Mucosa of rectum (tissue), 2 donors: ENCODE measurements around the gene RSRP1.
A peak's percentile ranks its signal among the peaks of the same experiment; 100 is the strongest.
"Not testable (repeated sequence)": the region's sequence is repeated elsewhere in the genome, so short reads cannot be mapped to it uniquely, and the experiment has no call there.

Source experiments
- H3K27ac ChIP-seq, 2 donors: one replicate each; pipeline ENCODE4 v1.7.0; 2013; ENCODE audit warnings: inconsistent platforms in 2 of 2, low read depth in 2 of 2, low read length in 2 of 2
- H3K27me3 ChIP-seq, 2 donors: one replicate each; pipeline ENCODE4 v1.7.0; 2013; ENCODE audit warnings: low read length in 2 of 2; ENCODE audit not compliant: control insufficient read depth in 2 of 2, insufficient read depth in 2 of 2
- H3K36me3 ChIP-seq, 2 donors: one replicate each; pipeline ENCODE4 v1.7.0; 2013; ENCODE audit warnings: low read length in 2 of 2; ENCODE audit not compliant: control insufficient read depth in 2 of 2, insufficient read depth in 2 of 2
- H3K4me1 ChIP-seq, 2 donors: one replicate each; pipeline ENCODE4 v1.7.0; 2013; ENCODE audit warnings: low read length in 2 of 2, mild to moderate bottlenecking in 1 of 2; ENCODE audit not compliant: control insufficient read depth in 2 of 2, insufficient read depth in 2 of 2
- H3K4me3 ChIP-seq, 2 donors: one replicate each; pipeline ENCODE4 v1.7.0; 2013; ENCODE audit warnings: low read length in 2 of 2
- H3K9ac ChIP-seq, 2 donors: one replicate each; pipeline ENCODE4 v1.7.0; 2013; ENCODE audit warnings: low read length in 2 of 2, low read depth in 1 of 2, mild to moderate bottlenecking in 1 of 2
- H3K9me3 ChIP-seq, 2 donors: one replicate each; pipeline ENCODE4 v1.7.0; 2013; ENCODE audit warnings: low read length in 2 of 2; ENCODE audit not compliant: control insufficient read depth in 2 of 2
- donor health status: healthy.
- donor health status: Normal muscosa, but diverticular disease.

Gene RSRP1

DNA sequence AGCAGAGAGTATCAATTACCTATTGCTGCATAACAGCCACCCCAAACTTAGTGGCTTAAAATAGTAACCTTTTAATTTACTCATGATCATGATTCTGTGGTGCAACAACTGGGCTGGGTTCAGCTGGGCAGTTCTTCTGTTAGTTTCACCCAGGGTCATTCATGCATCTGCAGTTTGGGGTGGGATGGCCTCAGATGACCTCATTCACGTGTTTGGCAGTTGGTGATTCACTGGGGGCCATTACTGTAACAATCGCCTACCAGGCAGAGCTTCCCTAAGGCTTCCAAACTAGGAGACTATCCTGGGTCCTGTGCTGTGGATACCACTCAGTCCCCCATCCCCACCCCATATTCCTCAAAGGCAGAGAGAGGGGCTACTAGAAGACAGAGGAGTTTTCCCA lies 31.1 kb upstream of the RSRP1 start:
- not testable (repeated sequence) for H3K4me1 ChIP-seq, H3K27me3 ChIP-seq, H3K9ac ChIP-seq, H3K9me3 ChIP-seq, H3K27ac ChIP-seq, H3K4me3 ChIP-seq, H3K36me3 ChIP-seq

DNA sequence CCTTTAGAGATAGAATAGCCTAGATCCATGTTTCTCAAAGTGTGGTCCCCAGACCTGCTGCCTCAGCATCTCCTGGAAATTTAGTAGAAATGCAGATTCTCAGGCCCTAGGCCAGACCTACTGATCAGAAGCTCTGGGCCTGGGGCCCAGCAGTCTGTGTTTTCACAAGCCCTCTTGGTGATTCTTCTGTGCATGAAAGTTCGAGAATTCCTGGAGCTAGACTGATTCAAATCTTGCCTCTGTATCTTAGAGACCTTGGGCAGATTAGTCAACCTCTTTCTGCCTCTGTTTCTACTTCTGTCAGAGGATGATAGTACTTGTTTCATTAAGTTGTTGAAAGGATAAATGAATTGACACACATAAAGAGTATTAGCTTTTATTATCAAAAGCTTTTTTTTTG lies 30.0 kb upstream of the RSRP1 start:
- H3K4me3 ChIP-seq, H3K9ac ChIP-seq: not testable (repeated sequence)

DNA sequence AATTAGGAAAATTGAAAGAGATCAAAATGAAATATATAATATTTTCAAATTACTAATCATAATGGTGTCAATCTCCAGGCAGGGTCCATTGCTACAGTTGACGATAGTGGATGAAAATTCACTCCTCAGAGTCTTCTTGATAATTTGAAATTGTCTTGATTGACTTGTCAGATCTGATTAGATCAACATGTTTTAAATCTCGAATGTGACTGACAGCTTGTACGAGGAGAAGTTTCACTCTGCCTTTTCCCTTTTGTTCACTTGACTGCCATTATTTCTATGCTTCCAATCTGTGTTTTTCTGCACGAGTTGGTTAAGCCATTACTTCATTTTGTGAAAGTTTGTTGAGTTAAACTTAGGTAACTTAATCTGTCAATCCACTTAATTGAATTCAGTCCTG lies 28.4 kb upstream of the RSRP1 start:
- H3K4me1 ChIP-seq, H3K4me3 ChIP-seq, H3K9me3 ChIP-seq, H3K27me3 ChIP-seq, H3K36me3 ChIP-seq, H3K27ac ChIP-seq, H3K9ac ChIP-seq: not testable (repeated sequence)

More for the DNA sequence above, 30.0 kb upstream of the RSRP1 start:
- H3K4me1 ChIP-seq, H3K27me3 ChIP-seq, H3K36me3 ChIP-seq, H3K27ac ChIP-seq, H3K9me3 ChIP-seq: not testable (repeated sequence)

DNA sequence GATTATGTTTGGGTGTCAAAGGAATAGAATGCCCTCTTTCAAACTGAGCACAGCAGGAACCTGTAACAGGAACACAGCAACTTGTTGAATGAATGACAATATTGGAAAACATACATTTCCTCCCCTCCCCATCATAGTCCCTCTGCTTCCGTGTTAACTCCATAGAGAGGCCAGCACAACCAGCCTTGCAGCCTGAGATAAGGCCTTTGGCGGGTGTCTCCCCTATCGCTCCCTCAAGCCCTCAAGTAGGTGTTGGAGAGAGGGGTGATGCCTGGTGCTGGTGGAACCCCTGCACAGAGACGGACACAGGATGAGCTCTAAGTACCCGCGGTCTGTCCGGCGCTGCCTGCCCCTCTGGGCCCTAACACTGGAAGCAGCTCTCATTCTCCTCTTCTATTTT lies 25.0 kb upstream of the RSRP1 start, which contains the start of gene RHD:
Gene RHD (plus strand): TSS at position 272 of the 400 bp plus-strand sequence. CDS start 39 bp downstream, at position 311.
- H3K4me3 ChIP-seq, H3K27me3 ChIP-seq, H3K9ac ChIP-seq, H3K4me1 ChIP-seq, H3K27ac ChIP-seq, H3K9me3 ChIP-seq, H3K36me3 ChIP-seq: not testable (repeated sequence)

DNA sequence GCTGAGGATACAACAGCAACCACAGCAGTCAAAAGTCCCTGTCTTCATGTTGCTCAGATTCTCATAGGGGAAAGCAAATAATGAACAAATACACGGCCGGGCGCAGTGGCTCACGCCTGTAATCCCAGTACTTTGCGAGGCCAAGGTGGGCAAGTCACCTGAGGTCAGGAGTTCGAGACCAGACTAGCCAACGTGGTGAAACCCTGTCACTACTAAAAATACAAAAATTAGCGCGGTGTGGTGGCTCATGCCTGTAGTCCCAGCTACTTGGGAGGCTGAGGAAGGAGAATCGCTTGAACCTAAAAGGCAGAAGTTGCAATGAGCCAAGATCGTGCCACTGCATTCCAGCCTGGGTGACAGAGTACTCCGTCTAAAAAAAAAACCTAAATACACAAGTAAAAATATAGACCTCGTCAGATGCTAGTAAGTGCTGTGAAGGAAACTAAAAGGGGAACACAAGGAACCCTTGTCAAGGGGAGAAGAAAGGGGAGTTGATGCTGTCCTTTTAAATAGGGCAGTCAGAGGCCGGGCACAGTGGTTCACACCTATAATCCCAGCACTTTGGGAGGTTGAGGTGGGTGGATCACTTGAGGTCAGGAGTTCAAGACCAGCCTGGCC lies 21.0 kb upstream of the RSRP1 start:
- H3K9me3 ChIP-seq, H3K36me3 ChIP-seq, H3K9ac ChIP-seq, H3K27me3 ChIP-seq, H3K4me1 ChIP-seq: not testable (repeated sequence)
- Histone ChIP-seq H3K27ac (peak overlapping the region in 1 of 2 donors; percentile 65), H3K4me3 (peak overlapping the region in 1 of 2 donors; percentile 57)

DNA sequence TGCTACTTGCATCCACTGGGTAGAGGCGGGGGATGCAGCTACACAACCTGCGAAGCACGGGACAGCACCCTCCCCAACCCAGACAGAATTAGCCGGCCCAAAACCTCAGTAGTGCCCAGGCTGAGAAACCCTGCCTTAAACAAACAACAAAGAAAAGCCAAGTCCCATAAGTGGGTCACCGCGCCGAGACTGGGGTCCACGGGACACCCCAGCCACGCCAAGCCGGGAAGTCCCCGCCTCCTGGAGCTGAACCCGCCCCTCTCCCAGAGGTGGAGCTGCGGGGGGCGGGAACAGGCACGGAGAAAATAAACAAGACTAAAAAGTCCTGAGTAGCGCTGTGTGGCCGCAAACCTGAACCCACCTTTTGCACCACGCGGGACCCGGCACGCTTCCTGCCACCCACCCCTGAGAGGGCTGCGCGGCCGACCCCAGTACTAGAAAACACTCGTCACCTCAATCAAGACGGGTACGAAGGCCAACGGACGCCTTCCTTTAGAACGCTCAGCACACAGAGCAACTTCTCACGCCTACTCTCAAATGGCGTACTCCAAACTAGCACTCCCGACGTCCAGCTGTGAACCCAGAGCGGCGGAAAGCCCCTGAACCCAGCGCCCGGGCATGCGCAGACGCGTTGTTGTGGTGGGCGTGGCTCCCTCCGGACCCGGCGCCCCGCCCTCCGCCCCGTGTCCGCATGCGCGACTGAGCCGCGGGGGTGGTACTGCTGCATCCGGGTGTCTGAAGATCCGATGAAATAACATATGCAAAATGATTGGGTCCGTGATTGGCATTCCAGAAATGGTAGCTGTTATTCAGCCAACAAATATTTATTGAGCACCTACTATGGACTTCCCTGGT lies 20.3 kb upstream of the RSRP1 start:
- peak overlapping the region in 1 of 2 donors; percentile 65 for H3K27ac ChIP-seq
- not testable (repeated sequence) for H3K9me3 ChIP-seq, H3K9ac ChIP-seq, H3K4me1 ChIP-seq, H3K27me3 ChIP-seq, H3K36me3 ChIP-seq
- peak overlapping the region in 1 of 2 donors; percentile 67 for H3K4me3 ChIP-seq

DNA sequence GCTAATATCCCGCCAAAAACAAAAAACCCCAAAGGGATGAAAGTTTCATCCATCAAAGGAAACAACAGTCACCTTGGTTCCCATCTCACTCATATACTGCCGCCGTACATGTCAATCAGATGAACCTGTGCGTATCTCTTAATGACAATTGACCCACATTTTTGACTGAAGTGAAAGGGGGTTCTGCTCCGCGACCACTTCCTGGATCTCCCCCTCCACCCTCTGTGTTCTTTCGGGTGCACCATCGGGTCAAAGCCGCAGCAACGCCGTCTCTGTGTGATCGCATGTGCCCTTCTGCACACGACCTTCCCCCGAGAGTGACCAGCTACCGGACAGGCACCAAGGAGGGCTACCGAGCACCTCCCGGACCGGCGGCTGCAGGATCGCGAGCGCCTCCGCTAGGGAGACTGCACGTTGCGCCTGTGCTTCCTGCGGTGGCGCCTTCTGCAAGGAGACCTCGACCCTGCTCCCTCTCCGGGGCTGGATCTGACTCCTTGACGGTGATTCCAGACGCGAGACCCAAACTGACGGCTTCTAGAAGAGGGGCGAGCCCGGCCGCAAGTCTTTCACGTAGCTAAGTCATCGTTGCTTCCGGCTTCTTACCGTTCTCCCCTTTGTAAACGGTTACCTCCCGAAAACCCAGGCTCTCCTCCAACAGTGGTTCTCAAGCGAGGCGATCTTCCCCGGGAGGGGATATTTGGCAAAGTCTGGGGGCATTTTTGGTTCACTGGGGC lies 19.5 kb upstream of the RSRP1 start:
- H3K9ac ChIP-seq = not testable (repeated sequence)

DNA sequence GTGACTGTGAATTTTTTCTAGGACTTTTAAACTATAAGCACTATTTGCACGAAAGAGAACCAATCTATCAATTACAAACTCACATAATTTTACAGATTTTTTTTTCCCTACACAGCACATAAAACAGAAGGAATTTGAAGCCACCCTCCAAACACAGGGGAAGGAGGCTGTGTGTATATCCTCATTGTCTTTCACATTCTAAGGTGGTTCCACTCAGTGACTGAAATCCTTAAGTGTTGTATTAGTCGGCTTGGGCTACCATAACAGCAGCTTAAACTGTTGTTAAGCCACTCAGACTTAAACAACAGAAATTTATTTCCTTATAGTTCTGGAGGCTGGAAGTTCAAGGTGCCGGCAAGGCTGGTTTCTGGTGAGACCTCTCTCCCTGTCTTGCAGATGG lies 13.1 kb upstream of the RSRP1 start:
- not testable (repeated sequence) for H3K27ac ChIP-seq, H3K9ac ChIP-seq, H3K36me3 ChIP-seq, H3K4me3 ChIP-seq, H3K4me1 ChIP-seq, H3K9me3 ChIP-seq, H3K27me3 ChIP-seq

More for the DNA sequence above, 19.5 kb upstream of the RSRP1 start:
- not testable (repeated sequence) for H3K36me3 ChIP-seq, H3K9me3 ChIP-seq, H3K4me1 ChIP-seq, H3K27ac ChIP-seq, H3K27me3 ChIP-seq
- H3K4me3 ChIP-seq = peak overlapping the region in 1 of 2 donors; percentile 64

DNA sequence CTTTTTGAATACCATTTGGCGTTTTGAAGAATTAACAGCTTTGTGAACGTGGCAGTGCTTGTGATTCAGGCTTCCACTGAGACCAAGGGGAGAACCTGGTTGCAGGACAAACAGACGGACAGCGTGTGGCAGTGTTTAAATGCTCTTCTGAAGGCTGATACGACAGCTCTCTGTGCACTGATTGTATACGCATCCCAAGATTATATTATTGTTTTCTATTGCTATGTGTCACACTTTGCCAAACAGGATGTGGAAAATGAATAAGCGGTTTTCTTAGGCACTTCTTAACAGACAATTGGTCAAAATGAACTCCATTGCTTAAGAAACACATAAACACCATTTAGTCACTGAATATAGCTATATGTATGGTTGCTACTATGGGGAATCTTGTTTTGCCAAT lies 12.6 kb upstream of the RSRP1 start:
- H3K36me3 ChIP-seq, H3K27me3 ChIP-seq, H3K27ac ChIP-seq, H3K4me3 ChIP-seq, H3K9me3 ChIP-seq, H3K9ac ChIP-seq, H3K4me1 ChIP-seq: not testable (repeated sequence)

DNA sequence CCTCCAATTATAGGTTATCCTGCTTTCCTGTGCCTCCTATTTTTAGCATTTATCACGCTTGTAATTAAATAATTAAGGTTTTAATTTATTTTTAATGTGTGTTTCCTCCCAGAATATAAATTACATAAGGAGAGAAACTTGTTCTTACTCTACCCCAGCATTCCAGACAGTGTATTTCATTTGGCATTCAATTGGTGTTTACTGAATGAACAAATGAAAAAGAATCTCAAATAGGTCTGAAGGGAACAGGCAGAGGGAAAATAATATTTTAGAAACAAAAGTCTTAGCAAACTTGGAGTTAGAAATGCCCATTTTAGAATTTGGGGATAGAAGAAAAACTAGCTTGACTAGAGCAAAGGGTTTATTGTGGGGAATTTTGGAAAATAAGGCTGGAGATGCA lies 9.9 kb upstream of the RSRP1 start:
- Histone ChIP-seq H3K36me3 (peaks cover 0 to 3% of the 10 kb centered on the region in 2 donors), H3K9ac (no peak overlapping the region), H3K4me3 (no peak overlapping the region), H3K4me1 (no peaks in the 10 kb centered on the region), H3K27me3 (no peaks in the 10 kb centered on the region), H3K9me3 (no peaks in the 10 kb centered on the region), H3K27ac (no peak overlapping the region)
